IMR-90 (cell line): ENCODE measurements around the gene BLTP1.

ENCODE experiments used
- CTCF ChIP-seq: conservative IDR thresholded peaks from 2 replicates; pipeline ENCODE4 v1.5.1; 2012; ENCODE audit warnings: mild to moderate bottlenecking, low read depth, low read length, improper control_type of control experiment
- MXI1 ChIP-seq: IDR thresholded peaks from 2 replicates; pipeline ENCODE4 v1.6.1; 2012; ENCODE audit warnings: low read depth, mild to moderate bottlenecking, low read length, moderate library complexity, borderline replicate concordance
- POLR2A ChIP-seq: IDR thresholded peaks from 2 replicates; pipeline ENCODE4 v1.6.1; 2012; ENCODE audit warnings: mild to moderate bottlenecking, low read depth, low read length
- RAD21 ChIP-seq: IDR thresholded peaks from 2 replicates; pipeline ENCODE4 v1.6.1; 2012; ENCODE audit warnings: low read length, improper control_type of control experiment
- SMC3 ChIP-seq: fragments of 150-350 bp; IDR thresholded peaks from 2 replicates; pipeline ENCODE4 v1.6.1; 2016; ENCODE audit warnings: low read depth, mild to moderate bottlenecking, antibody characterized with exemption, low read length, moderate library complexity

- TF ChIP-seq MXI1 (no peak), SMC3 (no peak), CTCF (no peak), POLR2A (no peak), RAD21 (no peak)
Observed at GRCh38 chr4:122131562-122132157, 20.5 kb upstream of the BLTP1 start.
